ENCODE results near the gene ANTXR1. TPM values are rescaled to one million over a fixed set of nuclear protein-coding genes. Genes with fewer than 3 reads are reported as not detected.

ANTXR1 gene
- total RNA-seq, 1 donor from 2014 or later = 87.8 TPM

DNA sequence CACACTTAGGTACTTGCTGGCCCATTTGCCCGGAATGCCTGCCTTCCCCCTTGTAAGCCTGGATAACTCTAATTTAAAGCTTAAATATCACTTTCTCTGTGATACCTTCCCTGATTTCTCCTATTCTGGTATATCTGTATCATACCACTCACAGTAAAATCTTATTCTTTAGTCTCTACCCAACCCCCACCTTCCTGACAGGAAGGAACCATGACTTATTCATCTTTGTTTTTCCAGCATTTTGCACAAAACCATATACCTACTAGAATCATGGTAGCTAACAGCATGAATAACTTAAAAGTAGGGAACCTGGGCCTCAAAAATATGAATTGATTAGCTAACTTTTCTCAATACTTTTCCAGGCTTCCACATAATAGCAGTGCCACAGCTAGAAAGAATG is 262.5 kb downstream of the ANTXR1 start:
- no peak for DNase-seq (ENCODE audit: low spot score)

DNA sequence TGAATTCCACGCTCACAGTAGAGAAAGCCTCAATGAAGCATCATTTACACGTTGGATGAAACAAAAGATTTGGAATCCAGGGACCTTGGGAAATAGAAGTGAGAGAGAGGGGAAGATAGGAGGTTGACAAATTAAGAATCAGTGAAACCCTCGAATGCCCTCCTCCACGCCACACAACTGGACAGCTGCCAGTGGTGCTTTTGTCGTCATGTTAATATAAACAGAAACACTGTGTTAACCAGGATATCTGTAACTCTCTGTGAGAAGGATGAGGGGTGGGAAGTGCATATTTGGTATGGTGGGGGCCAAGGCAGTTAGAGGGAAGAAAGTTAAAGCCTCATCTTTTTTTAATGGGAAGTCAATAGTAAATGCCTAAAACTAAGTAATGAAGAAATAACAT is 265.4 kb downstream of the ANTXR1 start:
- DNase-seq (ENCODE audit: low spot score) = no peak

DNA sequence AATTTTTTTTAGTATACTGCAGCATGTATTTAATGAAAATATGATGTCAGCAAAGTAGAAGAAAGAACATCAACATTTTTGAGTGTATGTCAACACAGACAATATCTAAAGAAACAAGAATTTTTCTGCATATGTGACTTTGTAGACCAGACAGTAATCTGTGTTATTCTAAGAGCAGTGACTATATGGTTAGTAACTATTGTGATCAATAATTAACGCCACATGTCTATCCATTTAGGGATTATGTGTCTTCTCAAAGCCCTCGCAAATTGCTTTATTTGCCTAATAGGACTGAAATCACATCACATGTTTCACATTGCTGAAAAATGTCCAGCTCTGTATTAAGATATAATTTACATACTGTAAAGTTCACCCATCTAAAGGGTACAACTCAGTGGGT is 266.2 kb downstream of the ANTXR1 start:
- no peak for DNase-seq (ENCODE audit: low spot score)

DNA sequence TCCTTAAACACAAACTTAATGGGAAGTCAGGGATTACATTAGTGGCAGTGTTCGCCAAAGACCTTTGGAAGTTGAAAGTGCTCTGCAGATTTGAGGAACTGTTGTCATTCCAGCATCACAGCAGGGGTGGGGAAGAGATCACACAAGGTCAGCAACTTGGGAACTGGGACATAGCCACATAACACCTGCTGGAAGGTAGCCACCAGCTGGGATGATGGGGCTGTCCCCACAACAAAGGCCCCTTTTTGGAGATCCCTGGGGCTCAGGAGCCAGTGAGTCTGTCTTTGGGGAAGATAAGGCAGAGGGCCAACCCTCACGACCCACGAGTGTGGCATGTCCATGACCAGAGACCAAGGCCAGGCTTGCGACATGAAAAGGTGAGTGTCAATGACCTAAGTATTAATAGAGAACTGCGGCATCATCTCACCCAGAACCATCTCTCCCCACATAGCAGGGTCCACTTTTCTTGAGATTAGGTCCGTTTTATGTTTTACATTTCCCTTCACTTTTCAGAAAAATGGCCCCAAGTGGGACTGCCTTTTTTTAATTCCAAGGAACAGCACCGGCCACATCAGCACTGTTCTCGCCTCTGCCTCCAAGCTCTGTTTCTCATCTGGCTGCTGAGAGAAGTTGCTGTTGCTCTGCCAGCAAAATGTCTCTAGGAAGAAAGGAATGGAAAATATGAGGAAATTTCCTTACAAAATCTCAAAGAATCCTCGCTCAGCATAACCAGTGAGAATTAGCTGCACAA is 267.1 kb downstream of the ANTXR1 start:
- no peak for DNase-seq (ENCODE audit: low spot score)

DNA sequence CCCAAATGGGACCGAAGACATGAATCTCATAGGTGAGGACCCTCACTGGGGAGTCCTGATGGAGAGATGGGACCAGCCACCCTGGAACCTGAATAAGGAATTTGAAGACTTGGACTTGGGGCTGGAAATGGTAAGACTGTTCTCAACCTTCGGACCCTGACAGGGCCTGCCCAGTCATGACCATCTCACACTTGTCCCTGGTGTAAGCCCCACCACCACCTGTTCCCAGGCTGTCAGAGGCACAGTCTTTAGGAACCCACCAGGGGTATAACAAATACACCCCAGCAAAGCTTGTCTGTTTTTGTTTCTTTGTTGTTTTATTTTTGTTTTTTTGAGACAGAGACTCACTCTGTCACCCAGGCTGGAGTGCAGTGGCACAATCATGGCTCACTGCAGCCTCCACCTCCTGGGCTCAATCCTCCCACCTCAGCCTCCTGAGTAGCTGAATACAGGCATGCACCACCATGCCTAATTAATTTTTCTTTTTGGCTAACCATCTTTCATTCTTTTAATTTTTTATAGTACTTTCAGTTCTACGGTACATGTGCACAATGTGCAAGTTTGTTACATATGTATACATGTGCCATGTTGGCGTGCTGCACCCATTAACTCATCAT is 267.9 kb downstream of the ANTXR1 start:
- no peak for DNase-seq (ENCODE audit: low spot score)

DNA sequence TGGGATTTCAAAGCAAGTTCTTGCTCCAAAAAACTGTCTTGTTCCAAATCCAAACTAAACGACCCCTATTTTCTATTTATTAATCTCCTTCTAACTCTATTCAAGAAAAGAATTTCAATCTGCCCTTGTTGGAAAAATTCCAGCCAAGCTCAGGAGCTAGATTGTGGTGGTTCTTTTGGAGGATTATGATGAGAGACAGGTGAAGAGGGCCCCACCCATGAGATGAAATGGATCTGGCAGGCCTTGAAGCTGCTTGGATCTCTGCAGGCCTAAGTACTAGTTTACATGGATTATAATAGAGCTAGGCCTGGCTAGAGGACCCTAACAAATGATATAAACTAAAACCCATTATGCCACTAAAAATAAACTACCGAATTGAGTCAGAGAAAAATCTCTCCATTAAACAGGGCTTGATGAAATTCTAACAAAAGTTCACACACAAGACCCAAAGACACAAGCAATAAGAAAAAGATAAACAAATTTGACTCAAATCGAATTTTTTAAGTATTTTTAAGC is 272.5 kb downstream of the ANTXR1 start:
- DNase-seq (ENCODE audit: low spot score) = no peak

DNA sequence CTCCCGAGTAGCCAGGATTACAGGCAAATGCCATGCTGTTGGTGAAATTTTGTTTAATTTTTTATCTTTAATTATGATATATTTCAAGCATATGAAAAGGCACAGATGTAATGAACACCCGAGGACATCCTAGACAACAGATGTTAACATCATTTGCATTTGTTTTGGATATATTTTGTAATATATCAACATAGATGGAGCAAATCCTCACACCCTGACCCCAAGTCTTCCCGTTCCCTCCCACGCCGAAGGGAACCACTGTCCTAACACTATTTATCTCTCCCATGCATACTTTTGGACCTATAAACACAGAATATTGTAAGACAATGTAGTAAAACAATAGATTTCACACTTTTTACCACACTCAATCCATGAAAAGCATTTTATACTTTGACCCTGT is 274.6 kb downstream of the ANTXR1 start:
- DNase-seq (ENCODE audit: low spot score) = no peak

DNA sequence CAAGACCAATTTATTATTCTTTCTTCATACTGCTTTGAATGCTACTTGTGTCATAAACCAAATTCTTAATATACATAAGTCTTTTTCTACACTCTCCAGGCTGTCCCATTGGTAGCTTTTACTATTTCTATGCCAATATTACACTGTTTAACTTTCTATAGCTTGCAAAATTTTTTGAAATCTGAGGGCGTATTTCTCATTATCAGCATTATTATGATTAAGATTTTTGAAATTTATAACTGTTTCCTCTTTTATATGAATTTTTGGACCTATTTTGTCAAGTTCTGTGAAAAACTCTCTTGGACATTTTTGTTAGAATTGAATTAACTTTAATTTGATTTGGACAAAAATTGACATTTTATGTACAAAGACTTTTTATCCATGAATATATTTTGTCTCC is 275.4 kb downstream of the ANTXR1 start:
- DNase-seq (ENCODE audit: low spot score) = no peak

DNA sequence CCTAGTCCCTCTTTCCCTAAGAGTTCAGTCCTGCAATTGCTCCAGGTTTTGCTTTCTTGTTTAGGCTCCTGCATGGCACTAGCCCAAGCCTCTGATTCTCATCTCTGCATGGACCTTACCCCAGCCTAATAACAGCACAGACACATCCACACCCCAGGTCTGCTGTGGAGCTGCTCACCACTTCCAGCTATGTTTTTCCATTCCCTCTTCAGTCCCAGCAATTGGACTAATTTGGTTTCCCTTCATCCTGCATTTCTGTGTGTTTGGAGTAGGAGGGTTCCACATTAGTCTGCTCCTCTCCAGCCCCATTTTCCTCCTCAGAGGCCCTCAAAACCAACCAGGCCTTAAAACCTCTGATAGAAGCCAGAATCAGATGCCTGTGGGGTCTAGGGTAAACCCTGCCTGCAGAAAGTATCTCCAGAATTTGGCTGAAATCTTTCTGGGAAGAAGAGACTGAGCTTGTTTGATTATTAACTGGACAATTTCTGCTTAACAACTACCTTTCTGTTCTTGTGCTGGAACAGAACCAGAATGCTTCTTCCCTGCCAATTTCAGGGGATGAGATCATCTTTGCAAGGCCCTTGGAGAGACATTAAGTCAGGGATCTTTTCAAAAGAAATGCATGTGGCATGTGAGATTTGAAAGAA is 278.1 kb downstream of the ANTXR1 start:
- no peak for DNase-seq (ENCODE audit: low spot score)

DNA sequence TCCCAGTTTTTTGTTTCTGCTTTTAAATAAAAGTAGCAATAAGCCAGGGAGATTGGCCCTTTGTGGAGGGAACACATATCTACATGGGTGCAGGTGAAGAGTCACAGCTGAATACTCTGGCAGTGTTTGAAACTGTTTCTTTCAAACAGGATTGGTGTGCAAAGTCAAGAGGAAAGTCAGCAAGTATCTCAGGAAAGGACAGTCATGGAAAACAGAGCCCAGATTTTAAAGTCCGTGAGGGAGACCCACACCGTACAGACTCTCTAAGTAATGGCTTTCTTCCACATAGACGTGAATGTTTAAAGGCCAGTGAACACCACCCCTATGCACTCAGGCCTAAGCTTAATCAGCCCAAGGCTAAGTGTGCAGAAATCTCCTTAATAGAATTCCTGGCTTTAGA is 278.7 kb downstream of the ANTXR1 start:
- DNase-seq (ENCODE audit: low spot score) = no peak

DNA sequence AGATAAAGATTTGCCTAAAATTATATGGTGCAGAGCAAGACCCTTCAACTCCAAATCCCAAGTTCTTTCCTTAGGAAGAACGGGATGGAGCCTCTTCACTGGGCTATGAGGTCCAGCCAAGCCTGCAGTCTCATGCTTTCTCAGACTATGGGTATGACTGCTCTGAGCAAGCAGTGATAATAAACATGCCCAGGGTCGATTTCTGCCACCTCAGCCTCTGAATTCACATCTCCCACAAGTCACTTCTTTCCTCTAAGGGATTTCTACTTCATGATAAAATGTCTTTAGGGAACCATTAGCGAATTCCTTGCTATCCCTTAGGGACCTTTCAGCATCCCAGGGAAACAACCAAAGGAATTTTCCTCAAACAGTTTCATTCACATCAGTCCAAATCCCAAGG is 279.3 kb downstream of the ANTXR1 start:
- no peak for DNase-seq (ENCODE audit: low spot score)

DNA sequence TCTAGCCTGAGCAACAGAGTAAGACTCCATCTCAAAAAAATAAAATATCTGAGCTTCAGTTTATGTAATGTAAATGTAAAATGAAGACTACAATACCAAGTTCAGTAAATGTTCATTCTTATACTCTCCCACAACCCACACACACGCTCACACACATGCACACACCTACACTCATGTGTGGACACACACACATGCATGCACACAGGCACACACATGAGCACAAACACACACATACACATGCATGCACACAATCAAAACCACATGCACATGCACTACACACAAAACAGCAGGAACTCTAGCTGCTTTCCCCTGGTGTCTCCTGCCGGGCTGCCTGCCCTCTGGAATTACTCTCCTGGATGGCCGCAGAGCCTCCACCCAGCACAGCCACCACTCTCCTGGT is 283.4 kb downstream of the ANTXR1 start:
- DNase-seq (ENCODE audit: low spot score) = no peak

DNA sequence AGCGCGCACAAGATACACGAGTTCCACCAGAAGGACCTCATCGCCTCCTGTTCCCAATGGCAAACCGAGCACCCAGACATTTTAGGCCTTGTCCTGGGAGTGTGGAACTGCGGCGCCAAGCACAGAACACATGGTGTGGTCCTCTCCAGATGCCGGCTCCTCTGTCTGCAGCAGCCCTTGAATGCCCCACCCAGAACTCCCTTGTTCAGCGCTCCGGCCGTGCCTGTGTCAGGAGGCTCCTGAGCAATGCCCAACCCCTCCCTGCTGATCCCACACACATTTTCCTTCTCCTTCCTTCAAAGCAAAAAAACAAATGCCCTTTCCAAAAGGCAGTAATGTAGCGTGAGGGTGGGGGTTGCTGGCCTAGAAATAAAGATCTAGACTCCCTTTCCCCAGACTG is 284.2 kb downstream of the ANTXR1 start:
- no peak for DNase-seq (ENCODE audit: low spot score)

DNA sequence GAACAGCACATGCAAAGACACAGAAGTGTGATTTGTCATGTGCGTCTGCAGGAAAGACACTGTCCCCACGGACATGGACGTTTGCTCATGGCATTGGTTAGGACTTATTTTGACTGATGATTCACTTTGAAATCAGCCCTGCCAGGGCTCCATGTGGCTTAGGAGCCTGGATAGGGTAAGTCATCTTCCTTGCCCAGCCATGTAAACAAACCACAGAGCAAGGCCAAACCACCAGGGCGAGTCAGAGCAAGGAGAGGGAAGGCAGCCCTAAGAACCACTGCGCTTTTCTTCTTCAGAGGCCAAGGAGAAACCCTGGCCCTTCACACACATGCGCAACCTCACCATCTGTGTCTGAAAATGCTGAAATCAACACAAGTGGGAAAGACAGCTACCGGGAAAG is 285.3 kb downstream of the ANTXR1 start:
- no peak for DNase-seq (ENCODE audit: low spot score)

DNA sequence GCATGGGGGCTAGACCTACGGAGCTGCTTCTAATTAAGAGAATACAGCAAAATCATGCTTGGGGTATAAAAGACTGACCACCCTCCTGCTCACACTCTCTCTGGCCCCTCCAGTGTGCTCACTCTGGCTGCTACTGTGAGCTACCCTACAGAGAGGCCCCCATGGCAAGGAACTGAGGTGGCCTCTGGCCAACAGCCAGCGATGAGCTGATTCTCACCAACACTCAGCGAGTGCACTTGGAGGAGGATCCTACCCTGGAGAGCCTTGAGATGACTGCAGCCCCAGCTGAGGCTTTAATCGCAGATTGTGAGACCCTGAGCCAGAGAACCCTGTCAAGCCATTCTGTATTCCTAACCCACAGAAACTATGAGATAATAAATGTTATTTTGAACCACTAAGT is 285.9 kb downstream of the ANTXR1 start:
- no peak for DNase-seq (ENCODE audit: low spot score)

Other genes with a start within 250 kb of the ANTXR1 start
- gene BMP10, start 141.8 kb upstream of the ANTXR1 start, total RNA-seq = not detected
- not detected for gene GKN2, start 60.3 kb upstream of the ANTXR1 start, total RNA-seq
- not detected for gene GKN1, start 38.5 kb upstream of the ANTXR1 start, total RNA-seq

All from ureter (tissue), 1 donor.